MCF 10A (cell line): ENCODE measurements around the gene PCDHB8. TPM values are rescaled to one million over a fixed set of nuclear protein-coding genes. Genes with fewer than 3 reads are reported as not detected.
"Not testable (repeated sequence)": the region's sequence is repeated elsewhere in the genome, so short reads cannot be mapped to it uniquely, and the experiment has no call there.

Experiments
- BruUV-seq: library from RNA; stranded (reverse); fragments of 400-500 nt; replicated peaks from 2 replicates; lab custom pipeline; 2021; lab: Mats Ljungman, UMichigan
- CTCF ChIA-PET: fragments of 300-600 bp; sonication (Branson Sonifier 250); formaldehyde crosslinking; extraction: SDS; loops from one replicate; lab custom pipeline; 2021; ENCODE audit warnings: antibody characterized with exemption, inconsistent platforms; lab: Yijun Ruan, JAX
- POLR2A ChIA-PET: fragments of 300-600, 350-650 bp; sonication (Branson Sonifier 250); formaldehyde crosslinking; extraction: SDS; loops from one replicate; lab custom pipeline; 2020; ENCODE audit warnings: antibody characterized with exemption, inconsistent platforms; lab: Yijun Ruan, JAX
- DNase-seq: peaks from one replicate; pipeline ENCODE4 v3.0.0-alpha.2; 2018; ENCODE audit not compliant: unreplicated experiment
- H3K27ac Mint-ChIP-seq: one replicate; pipeline ENCODE4 v1.8.0; 2022; ENCODE audit warnings: mild to moderate bottlenecking, low read depth, mixed read lengths; ENCODE audit not compliant: unreplicated experiment
- H3K27me3 Mint-ChIP-seq: one replicate; pipeline ENCODE4 v1.8.0; 2022; ENCODE audit warnings: mixed read lengths; ENCODE audit not compliant: insufficient read depth, unreplicated experiment
- H3K36me3 Mint-ChIP-seq: one replicate; pipeline ENCODE4 v1.8.0; 2022; ENCODE audit warnings: mild to moderate bottlenecking, moderate library complexity, mixed read lengths; ENCODE audit not compliant: insufficient read depth, unreplicated experiment
- H3K4me1 Mint-ChIP-seq: one replicate; pipeline ENCODE4 v1.8.0; 2022; ENCODE audit warnings: mixed read lengths; ENCODE audit not compliant: insufficient read depth, unreplicated experiment
- H3K4me3 Mint-ChIP-seq: one replicate; pipeline ENCODE4 v1.8.0; 2022; ENCODE audit warnings: mild to moderate bottlenecking, moderate library complexity, mixed read lengths; ENCODE audit not compliant: unreplicated experiment
- H3K9me3 Mint-ChIP-seq: one replicate; pipeline ENCODE4 v1.8.0; 2022; ENCODE audit warnings: mixed read lengths; ENCODE audit not compliant: unreplicated experiment
- intact Hi-C: fragments of 100-400 bp; cut with micrococcal nuclease; formaldehyde crosslinking; loops from 2 replicates; pipeline ENCODE4 v1.14.1; 2022
- total RNA-seq: library from RNA; stranded (reverse); gene quantifications from 2 replicates; pipeline ENCODE4 v1.2.3, GENCODE V29; 2022
- TF ChIP-seq, protein P1 (sequence below): fragments of 200-600 bp; IDR thresholded peaks from one replicate; pipeline ENCODE4 v1.8.0; 2022; ENCODE audit warnings: antibody characterized with exemption, mild to moderate bottlenecking; ENCODE audit not compliant: unreplicated experiment

Gene PCDHB8
- total RNA-seq, 1 experiment from 2014 or later, result not detected

DNA sequence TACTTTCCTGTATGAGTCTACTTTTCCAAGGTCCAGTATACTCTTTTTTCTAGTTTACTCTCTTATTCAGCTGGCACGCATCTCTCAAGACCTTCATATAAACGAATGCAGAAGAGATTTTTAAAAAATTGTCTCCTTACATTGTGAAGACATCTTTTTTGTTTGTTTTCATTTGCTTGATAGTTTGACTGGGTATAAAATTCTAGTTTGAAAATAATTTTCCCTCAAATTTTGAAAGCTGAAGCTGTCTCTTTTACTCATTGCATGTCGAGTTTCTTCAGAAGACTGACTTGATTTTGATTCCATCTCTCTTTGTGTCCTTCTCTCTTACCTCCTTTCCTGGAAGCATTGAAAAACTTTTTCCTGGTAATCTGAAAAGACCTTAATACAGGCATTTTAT is 18.8 kb downstream of the PCDHB8 start:
- Mint-ChIP-seq H3K4me3 (no peak overlapping the region), H3K27ac (no peak overlapping the region), H3K4me1 (peaks cover 6% of the 10 kb centered on the region), H3K36me3 (peaks cover 12% of the 10 kb centered on the region), H3K27me3 (no peaks in the 10 kb centered on the region), H3K9me3 (peaks cover 61% of the 10 kb centered on the region)
- TF ChIP-seq, protein P1, sequence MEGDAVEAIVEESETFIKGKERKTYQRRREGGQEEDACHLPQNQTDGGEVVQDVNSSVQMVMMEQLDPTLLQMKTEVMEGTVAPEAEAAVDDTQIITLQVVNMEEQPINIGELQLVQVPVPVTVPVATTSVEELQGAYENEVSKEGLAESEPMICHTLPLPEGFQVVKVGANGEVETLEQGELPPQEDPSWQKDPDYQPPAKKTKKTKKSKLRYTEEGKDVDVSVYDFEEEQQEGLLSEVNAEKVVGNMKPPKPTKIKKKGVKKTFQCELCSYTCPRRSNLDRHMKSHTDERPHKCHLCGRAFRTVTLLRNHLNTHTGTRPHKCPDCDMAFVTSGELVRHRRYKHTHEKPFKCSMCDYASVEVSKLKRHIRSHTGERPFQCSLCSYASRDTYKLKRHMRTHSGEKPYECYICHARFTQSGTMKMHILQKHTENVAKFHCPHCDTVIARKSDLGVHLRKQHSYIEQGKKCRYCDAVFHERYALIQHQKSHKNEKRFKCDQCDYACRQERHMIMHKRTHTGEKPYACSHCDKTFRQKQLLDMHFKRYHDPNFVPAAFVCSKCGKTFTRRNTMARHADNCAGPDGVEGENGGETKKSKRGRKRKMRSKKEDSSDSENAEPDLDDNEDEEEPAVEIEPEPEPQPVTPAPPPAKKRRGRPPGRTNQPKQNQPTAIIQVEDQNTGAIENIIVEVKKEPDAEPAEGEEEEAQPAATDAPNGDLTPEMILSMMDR, result no peak
- no peak for DNase-seq
- no TSS peak for BruUV-seq
- ChIA-PET POLR2A (interaction anchor here (0.7 to 1.0 kb wide), 2 partner anchors 139 to 362 kb away, joined by 3 to 4 read pairs; no protein-coding TSS in a partner anchor), CTCF (interaction anchor here (0.7 to 1.8 kb wide), 9 partner anchors 9 to 726 kb away, joined by 3 to 8 read pairs (median 4); partner anchors contain the start of genes PCDHB14, PCDHB9 and PCDHGA7)
- intact Hi-C loops, result no loop called here

DNA sequence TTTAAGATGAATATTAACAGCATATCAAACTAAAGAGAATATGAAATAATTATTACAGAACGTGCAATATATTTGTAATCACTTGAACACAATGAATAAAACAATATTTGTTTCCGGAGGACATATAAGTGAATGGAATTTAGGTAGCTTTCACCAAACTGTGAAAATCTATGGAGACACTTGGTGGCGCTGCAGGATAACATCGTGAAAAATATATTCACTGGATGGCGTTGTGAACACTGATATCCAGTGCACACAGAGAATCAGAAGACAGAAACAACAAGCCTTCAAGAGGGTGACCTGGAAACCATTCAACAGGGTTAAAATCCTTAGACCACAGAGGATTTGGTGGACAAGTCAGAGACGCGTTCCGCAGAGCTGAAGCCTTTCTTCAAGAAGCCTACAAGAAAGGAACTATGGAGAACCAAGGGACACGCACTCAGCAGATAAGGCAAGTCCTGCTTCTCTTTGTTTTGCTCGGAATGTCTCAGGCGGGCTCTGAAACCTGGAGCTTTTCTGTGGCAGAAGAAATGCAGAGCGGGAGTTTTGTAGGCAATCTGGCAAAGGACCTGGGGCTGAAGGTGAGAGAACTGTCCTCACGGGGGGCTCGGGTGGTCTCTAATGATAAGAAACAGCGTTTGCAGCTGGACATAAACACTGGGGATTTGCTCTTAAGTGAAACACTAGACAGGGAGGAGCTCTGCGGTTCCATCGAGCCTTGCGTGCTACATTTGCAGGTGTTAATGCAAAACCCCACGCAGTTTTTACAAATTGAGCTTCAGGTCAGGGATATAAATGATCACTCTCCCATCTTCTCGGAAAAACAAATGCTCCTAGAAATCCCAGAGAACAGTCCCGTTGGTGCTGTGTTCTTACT is 22.0 kb downstream of the PCDHB8 start, which contains the start of gene PCDHB11:
TSS of gene PCDHB11 (plus strand) at position 269 of the 877 bp plus-strand sequence. CDS start at position 417, 148 bp downstream.
- no peaks in the 10 kb centered on the region for H3K4me1 Mint-ChIP-seq
- BruUV-seq, result TSS peak; percentile 36
- H3K27ac Mint-ChIP-seq, result no peak within 1 kb of the TSS
- intact Hi-C loops, result no loop called here
- H3K36me3 Mint-ChIP-seq, result peaks cover 3% of the 10 kb centered on the region
- POLR2A ChIA-PET, result interaction anchor here (0.5 to 2.4 kb wide), 8 partner anchors 90 to 367 kb away, joined by 3 to 26 read pairs (median 6); partner anchors contain the start of gene TAF7
- peaks cover 56% of the 10 kb centered on the region for H3K9me3 Mint-ChIP-seq
- CTCF ChIA-PET, result interaction anchor here (0.6 to 3.6 kb wide), 30 partner anchors 9 to 470 kb away, joined by 3 to 36 read pairs (median 4); partner anchors contain the start of genes PCDHA4, PCDHB12, PCDHB14 and PCDHB16
- H3K4me3 Mint-ChIP-seq, result peak within 1 kb of the TSS; percentile 61
- no peaks in the 10 kb centered on the region for H3K27me3 Mint-ChIP-seq
- DNase-seq, result peak; percentile 32
- TF ChIP-seq, protein P1, result peak; percentile 40

DNA sequence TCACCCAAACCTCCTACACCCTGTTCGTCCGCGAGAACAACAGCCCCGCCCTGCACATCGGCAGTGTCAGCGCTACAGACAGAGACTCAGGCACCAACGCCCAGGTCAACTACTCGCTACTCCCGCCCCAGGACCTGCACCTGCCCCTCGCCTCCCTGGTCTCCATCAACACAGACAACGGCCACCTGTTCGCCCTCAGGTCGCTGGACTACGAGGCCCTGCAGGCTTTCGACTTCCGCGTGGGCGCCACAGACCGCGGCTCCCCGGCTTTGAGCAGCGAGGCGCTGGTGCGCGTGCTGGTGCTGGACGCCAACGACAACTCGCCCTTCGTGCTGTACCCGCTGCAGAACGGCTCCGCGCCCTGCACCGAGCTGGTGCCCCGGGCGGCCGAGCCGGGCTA is 23.5 kb downstream of the PCDHB8 start:
- H3K9me3 Mint-ChIP-seq, result peaks cover 53% of the 10 kb centered on the region
- H3K4me1 Mint-ChIP-seq, BruUV-seq, POLR2A ChIA-PET, intact Hi-C loops, H3K36me3 Mint-ChIP-seq, H3K4me3 Mint-ChIP-seq, DNase-seq, H3K27me3 Mint-ChIP-seq, H3K27ac Mint-ChIP-seq: not testable (repeated sequence)
- CTCF ChIA-PET, result interaction anchor here (1.4 kb wide), 1 partner anchor 363 kb away, joined by 6 read pairs; no protein-coding TSS in a partner anchor

DNA sequence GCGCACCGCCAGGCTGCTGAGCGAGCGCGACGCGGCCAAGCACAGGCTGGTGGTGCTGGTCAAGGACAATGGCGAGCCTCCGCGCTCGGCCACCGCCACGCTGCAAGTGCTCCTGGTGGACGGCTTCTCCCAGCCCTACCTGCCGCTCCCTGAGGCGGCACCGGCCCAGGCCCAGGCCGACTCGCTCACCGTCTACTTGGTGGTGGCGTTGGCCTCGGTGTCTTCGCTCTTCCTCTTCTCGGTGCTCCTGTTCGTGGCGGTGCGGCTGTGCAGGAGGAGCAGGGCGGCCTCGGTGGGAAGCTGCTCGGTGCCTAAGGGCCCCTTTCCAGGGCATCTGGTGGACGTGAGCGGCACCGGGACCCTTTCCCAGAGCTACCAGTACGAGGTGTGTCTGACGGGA is 24.1 kb downstream of the PCDHB8 start:
- H3K9me3 Mint-ChIP-seq, result peaks cover 48% of the 10 kb centered on the region
- H3K36me3 Mint-ChIP-seq, DNase-seq, POLR2A ChIA-PET, H3K4me1 Mint-ChIP-seq, H3K4me3 Mint-ChIP-seq, H3K27me3 Mint-ChIP-seq, intact Hi-C loops, BruUV-seq, H3K27ac Mint-ChIP-seq: not testable (repeated sequence)
- CTCF ChIA-PET, result interaction anchor here (0.7 to 1.5 kb wide), 4 partner anchors 10 to 362 kb away, joined by 3 to 7 read pairs (median 4); partner anchors contain the start of genes PCDHB10, PCDHB7 and TAF7
